GM12878 (cell line): Measurements from ENCODE around the gene CRIM1. TPM values are rescaled to one million over a fixed set of nuclear protein-coding genes. Genes with fewer than 3 reads are reported as not detected.

Experiments used
- ATAC-seq: fragments of 200-7000 bp; cut with Tn5 transposase; 3 replicates; pipeline ENCODE4 v1.9.1; 2020; ENCODE audit warnings: mild to moderate bottlenecking, moderate library complexity
- BruUV-seq: library from RNA; stranded (reverse); fragments of 400-500 nt; replicated peaks from 2 replicates; lab custom pipeline; 2021; lab: Mats Ljungman, UMichigan
- CTCF ChIA-PET: fragments of 300-600 bp; sonication (Branson Sonifier 250); formaldehyde crosslinking; extraction: SDS; loops from one replicate; lab custom pipeline; 2021; ENCODE audit warnings: inconsistent platforms; lab: Yijun Ruan, JAX
- POLR2A ChIA-PET: fragments of 350-600 bp; formaldehyde crosslinking; extraction: SDS; loops from one replicate; lab custom pipeline; 2021; ENCODE audit warnings: inconsistent platforms; lab: Charles Lee
- RAD21 ChIA-PET: fragments of 300-600 bp; sonication (Branson Sonifier 250); formaldehyde crosslinking; loops from one replicate; lab custom pipeline; 2023; ENCODE audit warnings: antibody characterized with exemption; ENCODE audit not compliant: unreplicated experiment; lab: Charles Lee
- SMC1A ChIA-PET: fragments of 300-600 bp; sonication (Branson Sonifier 250); formaldehyde crosslinking; loops from one replicate; lab custom pipeline; 2023; ENCODE audit not compliant: unreplicated experiment, uncharacterized antibody; lab: Charles Lee
- DNase-seq: peaks from one replicate; pipeline ENCODE4 v3.0.0-alpha.2; 2011; ENCODE audit warnings: low read depth, low spot score
- FAIRE-seq: peaks from 3 replicates; lab custom pipeline; 2011; peaks lifted over from hg19 to GRCh38; lab: Jason Lieb, UNC
- H2AFZ ChIP-seq: 2 replicates; pipeline ENCODE4 v1.6.0; 2011; ENCODE audit warnings: low read depth, low read length, control low read depth; ENCODE audit not compliant: control insufficient read depth
- H3K27ac ChIP-seq: 2 replicates; pipeline ENCODE4 v1.5.1; 2011; ENCODE audit warnings: control low read depth; ENCODE audit not compliant: control insufficient read depth, insufficient read depth
- H3K27me3 ChIP-seq, 2 experiments: replicated peaks in 1 of 2; 2 replicates each; pipeline versions ENCODE4 v1.6.0 to v1.6.1; 2011; ENCODE audit warnings: low read length in 1 of 2; ENCODE audit not compliant: control insufficient read depth in 2 of 2, insufficient read depth in 2 of 2
- H3K36me3 ChIP-seq, 2 experiments: 2 replicates each; pipeline ENCODE4 v1.5.1; 2011; ENCODE audit warnings: low read length in 1 of 2; ENCODE audit not compliant: control insufficient read depth in 2 of 2, insufficient read depth in 2 of 2
- H3K4me1 ChIP-seq: 2 replicates; pipeline ENCODE4 v1.6.1; 2011; ENCODE audit warnings: mild to moderate bottlenecking, low read length, moderate library complexity, mixed read lengths; ENCODE audit not compliant: control insufficient read depth, insufficient read depth
- H3K4me2 ChIP-seq: 2 replicates; pipeline ENCODE4 v1.6.0; 2011; ENCODE audit warnings: control low read depth; ENCODE audit not compliant: control insufficient read depth, insufficient read depth
- H3K4me3 ChIP-seq: fragments of 200-600 bp; sonication (generic); 2 replicates; pipeline ENCODE4 v1.5.1; 2016
- H3K79me2 ChIP-seq: 2 replicates; pipeline ENCODE4 v1.6.0; 2011; ENCODE audit warnings: low read length; ENCODE audit not compliant: control insufficient read depth, insufficient read depth
- H3K9ac ChIP-seq: 2 replicates; pipeline ENCODE4 v1.8.0; 2011; ENCODE audit warnings: low read length, control low read depth, mixed read lengths; ENCODE audit not compliant: control insufficient read depth, insufficient read depth
- H3K9me3 ChIP-seq: replicated peaks from 3 replicates; pipeline ENCODE4 v1.5.1; 2011; ENCODE audit warnings: mild to moderate bottlenecking, low read length; ENCODE audit not compliant: control insufficient read depth, insufficient read depth
- H4K20me1 ChIP-seq: 2 replicates; pipeline ENCODE4 v1.6.0; 2011; ENCODE audit not compliant: control insufficient read depth, insufficient read depth
- ATF2 ChIP-seq: IDR thresholded peaks from 2 replicates; pipeline ENCODE4 v1.6.1; 2012; ENCODE audit warnings: low read length, inconsistent platforms
- EGR1 ChIP-seq, 2 experiments: IDR thresholded peaks; 1 replicate in 1 of 2; 2 replicates in 1 of 2; pipeline ENCODE4 v1.6.1; 2011 to 2012; ENCODE audit warnings: low read depth in 2 of 2, low read length in 2 of 2, borderline replicate concordance in 1 of 2, mild to moderate bottlenecking in 1 of 2, moderate library complexity in 1 of 2
- JUNB ChIP-seq: IDR thresholded peaks from 2 replicates; pipeline ENCODE4 v1.6.1; 2016; ENCODE audit warnings: antibody characterized with exemption, mild to moderate bottlenecking
- NFIC ChIP-seq: IDR thresholded peaks from 2 replicates; pipeline ENCODE4 v1.6.1; 2012; ENCODE audit warnings: low read depth, mild to moderate bottlenecking, inconsistent platforms, low read length, moderate library complexity
- POLR2AphosphoS2 ChIP-seq: IDR thresholded peaks from 2 replicates; pipeline ENCODE4 v1.6.1; 2011; ENCODE audit warnings: low read depth, mild to moderate bottlenecking, low read length, improper control_type of control experiment, moderate library complexity
- POLR2AphosphoS5 ChIP-seq: IDR thresholded peaks from 2 replicates; pipeline ENCODE4 v1.6.1; 2011; ENCODE audit warnings: mild to moderate bottlenecking, low read length, inconsistent platforms
- SIN3A ChIP-seq: IDR thresholded peaks from 2 replicates; pipeline ENCODE4 v1.6.1; 2012; ENCODE audit warnings: low read depth, low read length, improper control_type of control experiment
- STAT3 ChIP-seq: IDR thresholded peaks from 2 replicates; pipeline ENCODE4 v1.6.1; 2011; ENCODE audit warnings: low read depth, low read length, improper control_type of control experiment
- USF2 ChIP-seq: IDR thresholded peaks from 2 replicates; pipeline ENCODE4 v1.6.1; 2011; ENCODE audit warnings: low read depth, low read length, improper control_type of control experiment, borderline replicate concordance
- ZNF207 ChIP-seq: fragments of 450-650 bp; IDR thresholded peaks from 2 replicates; pipeline ENCODE4 v1.6.1; 2014; ENCODE audit warnings: antibody characterized with exemption, mild to moderate bottlenecking, borderline replicate concordance
- ZNF274 ChIP-seq: IDR thresholded peaks from one replicate; pipeline ENCODE4 v1.8.0; 2011; ENCODE audit not compliant: insufficient read length, insufficient read depth
- WGBS: methylation state at CpG from one replicate; pipeline ENCODE4 v1.1.6; 2016; ENCODE audit warnings: low lambda C conversion rate; ENCODE audit not compliant: insufficient replicate concordance, insufficient coverage; ENCODE audit errors: missing lambda C conversion rate; 5-methylcytosine and 5-hydroxymethylcytosine counted together
- in situ Hi-C: fragments of 300-500 bp; cut with MboI; formaldehyde crosslinking; loops from 9 replicates; pipeline ENCODE4 v1.14.3; 2018; ENCODE audit warnings: mixed read lengths
- intact Hi-C: fragments of 100-400 bp; cut with micrococcal nuclease; formaldehyde crosslinking; loops from one replicate; pipeline ENCODE4 v1.14.2; 2022; ENCODE audit not compliant: unreplicated experiment
- polyA plus RNA-seq, 11 experiments: library from polyadenylated mRNA; depleted of rRNA in 4 of 11; unstranded in 6 of 11; stranded (reverse) in 5 of 11; fragments of >200 nt; fragmentation: Nextera tagmentation in 4 of 11; fragmentation: Illumina TruSeq in 1 of 11; extraction: Ambion mirVana in 4 of 11; extraction: Trizol in 1 of 11; gene quantifications; 1 replicate in 1 of 11; 2 replicates in 10 of 11; pipeline versions ENCODE4 v1.2.1 to v1.2.3, GENCODE V29; 2011 to 2016; ENCODE audit warnings: inconsistent platforms in 2 of 11, missing spikeins in 2 of 11, low read depth in 1 of 11
- total RNA-seq, 4 experiments: library from RNA; depleted of rRNA in 3 of 4; stranded (reverse); fragments of >200 nt in 3 of 4; fragmentation: Illumina TruSeq in 1 of 4; extraction: Trizol in 1 of 4; gene quantifications; 2 replicates each; pipeline versions ENCODE4 v1.2.1 to v1.2.3, GENCODE V29; 2013 to 2021
- TF ChIP-seq, protein P1 (sequence below): fragments of 150-350 bp; IDR thresholded peaks from 2 replicates; pipeline ENCODE4 v1.6.1; 2016; ENCODE audit warnings: low read depth, low read length

CRIM1 gene
- total and polyA plus RNA-seq, 10 of the 15 experiments (the other 5 are each of a cell fraction or from before 2014, with no cell fraction given): 0.42 to 7.4 (median 3.1) TPM

- no peak overlapping the region for H3K27ac ChIP-seq
- SMC1A ChIA-PET: interaction anchor here (1.3 to 1.7 kb wide), 2 partner anchors 22 to 189 kb away, joined by 3 to 4 read pairs; no protein-coding TSS in a partner anchor
- in situ Hi-C loops (no loop called here), intact Hi-C loops (no loop called here)
- no peaks in the 10 kb centered on the region for H3K27me3 ChIP-seq
- CTCF ChIA-PET: no interaction called here
- H3K79me2 ChIP-seq: no peaks in the 10 kb centered on the region
- DNase-seq (no peak), FAIRE-seq (no peak), ATAC-seq (no peak)
- WGBS: 84% methylated on average over 4 of the region's 4 CpGs
- no peak overlapping the region for H3K9ac ChIP-seq
- H3K4me2 ChIP-seq: no peak overlapping the region
- H4K20me1 ChIP-seq: no peaks in the 10 kb centered on the region
- RAD21 ChIA-PET: interaction anchor here (0.5 kb wide), 1 partner anchor 11 kb away, joined by 3 read pairs; no protein-coding TSS in a partner anchor
- peaks cover 5% of the 10 kb centered on the region; the same call in 1 of the 2 replicates for H3K4me1 ChIP-seq
- POLR2A ChIA-PET: no interaction called here
- BruUV-seq: no TSS peak
- no peak overlapping the region for H2AFZ ChIP-seq
- no peak overlapping the region for H3K4me3 ChIP-seq
- H3K9me3 ChIP-seq: no peaks in the 10 kb centered on the region
- TF ChIP-seq, protein P1, sequence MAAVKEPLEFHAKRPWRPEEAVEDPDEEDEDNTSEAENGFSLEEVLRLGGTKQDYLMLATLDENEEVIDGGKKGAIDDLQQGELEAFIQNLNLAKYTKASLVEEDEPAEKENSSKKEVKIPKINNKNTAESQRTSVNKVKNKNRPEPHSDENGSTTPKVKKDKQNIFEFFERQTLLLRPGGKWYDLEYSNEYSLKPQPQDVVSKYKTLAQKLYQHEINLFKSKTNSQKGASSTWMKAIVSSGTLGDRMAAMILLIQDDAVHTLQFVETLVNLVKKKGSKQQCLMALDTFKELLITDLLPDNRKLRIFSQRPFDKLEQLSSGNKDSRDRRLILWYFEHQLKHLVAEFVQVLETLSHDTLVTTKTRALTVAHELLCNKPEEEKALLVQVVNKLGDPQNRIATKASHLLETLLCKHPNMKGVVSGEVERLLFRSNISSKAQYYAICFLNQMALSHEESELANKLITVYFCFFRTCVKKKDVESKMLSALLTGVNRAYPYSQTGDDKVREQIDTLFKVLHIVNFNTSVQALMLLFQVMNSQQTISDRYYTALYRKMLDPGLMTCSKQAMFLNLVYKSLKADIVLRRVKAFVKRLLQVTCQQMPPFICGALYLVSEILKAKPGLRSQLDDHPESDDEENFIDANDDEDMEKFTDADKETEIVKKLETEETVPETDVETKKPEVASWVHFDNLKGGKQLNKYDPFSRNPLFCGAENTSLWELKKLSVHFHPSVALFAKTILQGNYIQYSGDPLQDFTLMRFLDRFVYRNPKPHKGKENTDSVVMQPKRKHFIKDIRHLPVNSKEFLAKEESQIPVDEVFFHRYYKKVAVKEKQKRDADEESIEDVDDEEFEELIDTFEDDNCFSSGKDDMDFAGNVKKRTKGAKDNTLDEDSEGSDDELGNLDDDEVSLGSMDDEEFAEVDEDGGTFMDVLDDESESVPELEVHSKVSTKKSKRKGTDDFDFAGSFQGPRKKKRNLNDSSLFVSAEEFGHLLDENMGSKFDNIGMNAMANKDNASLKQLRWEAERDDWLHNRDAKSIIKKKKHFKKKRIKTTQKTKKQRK: no peak
- TF ChIP-seq ATF2 (no peak), SIN3A (no peak), JUNB (no peak), USF2 (no peak), NFIC (no peak), EGR1 (IDR thresholded peaks at IDR 0.05; ENCODE audit: borderline replicate concordance in 1 of 2, low read depth in 2 of 2, low read length in 2 of 2) (no peak), STAT3 (no peak), ZNF274 (no peak), POLR2AphosphoS5 (no peak), POLR2AphosphoS2 (no peak), ZNF207 (no peak)
- H3K36me3 ChIP-seq: no peaks in the 10 kb centered on the region; a peak in 1 of 4 replicates
Observed at GRCh38 chr2:36541891-36542595, 186.5 kb downstream of the CRIM1 start.
